IMR-90 (cell line): Measurements from ENCODE around the gene WBP2NL. TPM values are rescaled to one million over a fixed set of nuclear protein-coding genes. Genes with fewer than 3 reads are reported as not detected.
"Not testable (repeated sequence)": the region's sequence is repeated elsewhere in the genome, so short reads cannot be mapped to it uniquely, and the experiment has no call there.

Experiments used
- ATAC-seq: fragments of 200-7000 bp; cut with Tn5 transposase; 2 replicates; pipeline ENCODE4 v1.9.1; 2020; ENCODE audit warnings: low read depth, mild to moderate bottlenecking, moderate library complexity
- BruUV-seq: library from RNA; stranded (reverse); fragments of 400-500 nt; replicated peaks from 2 replicates; lab custom pipeline; 2021; lab: Mats Ljungman, UMichigan
- CTCF ChIA-PET: fragments of 300-600 bp; formaldehyde crosslinking; extraction: SDS; loops from one replicate; lab custom pipeline; 2021; ENCODE audit warnings: antibody characterized with exemption; lab: Yijun Ruan, JAX
- POLR2A ChIA-PET: fragments of 300-600 bp; sonication (Branson Sonifier 250); formaldehyde crosslinking; loops from one replicate; lab custom pipeline; 2022; ENCODE audit warnings: antibody characterized with exemption; ENCODE audit not compliant: unreplicated experiment; lab: Charles Lee
- DNase-seq: peaks from one replicate; pipeline ENCODE4 v3.0.0; 2013
- H2AFZ ChIP-seq: replicated peaks from 2 replicates; pipeline ENCODE3; 2013; ENCODE audit warnings: low read length, mild to moderate bottlenecking; ENCODE audit not compliant: poor library complexity
- H2AK5ac ChIP-seq: 2 replicates; pipeline ENCODE4 v1.6.1; 2013; ENCODE audit warnings: low read depth, low read length, inconsistent platforms
- H2AK9ac ChIP-seq: replicated peaks from 2 replicates; pipeline ENCODE3; 2013; ENCODE audit warnings: mild to moderate bottlenecking, low read depth, low read length, moderate library complexity; ENCODE audit not compliant: poor library complexity
- H2BK120ac ChIP-seq: 2 replicates; pipeline ENCODE4 v1.6.1; 2013; ENCODE audit warnings: low read depth, low read length, inconsistent platforms
- H2BK15ac ChIP-seq: 3 replicates; pipeline ENCODE4 v1.6.1; 2013; ENCODE audit warnings: low read depth, low read length, inconsistent platforms
- H2BK20ac ChIP-seq: 2 replicates; pipeline ENCODE4 v1.6.1; 2013; ENCODE audit warnings: low read depth, mild to moderate bottlenecking, inconsistent platforms, low read length, moderate library complexity
- H2BK5ac ChIP-seq: 2 replicates; pipeline ENCODE4 v1.6.1; 2013; ENCODE audit warnings: mild to moderate bottlenecking, low read depth, low read length, inconsistent platforms; ENCODE audit not compliant: poor library complexity, severe bottlenecking
- H3K14ac ChIP-seq: replicated peaks from 2 replicates; pipeline ENCODE4 v1.6.1; 2013; ENCODE audit warnings: low read depth, low read length, inconsistent platforms
- H3K18ac ChIP-seq: 2 replicates; pipeline ENCODE4 v1.6.1; 2013; ENCODE audit warnings: low read depth, low read length, control low read depth
- H3K23ac ChIP-seq: 2 replicates; pipeline ENCODE4 v1.6.1; 2013; ENCODE audit warnings: low read depth, low read length, inconsistent platforms
- H3K27ac ChIP-seq: 2 replicates; pipeline ENCODE4 v1.5.1; 2013; ENCODE audit warnings: mild to moderate bottlenecking, control low read depth, low read length; ENCODE audit not compliant: insufficient read depth
- H3K27me3 ChIP-seq: 2 replicates; pipeline ENCODE4 v1.6.1; 2013; ENCODE audit warnings: low read length; ENCODE audit not compliant: control insufficient read depth, insufficient read depth
- H3K36me3 ChIP-seq: 2 replicates; pipeline ENCODE4 v1.6.1; 2013; ENCODE audit warnings: low read length, mixed read lengths; ENCODE audit not compliant: control insufficient read depth, insufficient read depth
- H3K4ac ChIP-seq: 2 replicates; pipeline ENCODE4 v1.6.1; 2013; ENCODE audit warnings: low read depth, low read length, inconsistent platforms
- H3K4me1 ChIP-seq: 2 replicates; pipeline ENCODE4 v1.6.1; 2013; ENCODE audit warnings: low read length, mixed read lengths; ENCODE audit not compliant: control insufficient read depth, insufficient read depth
- H3K4me2 ChIP-seq: 2 replicates; pipeline ENCODE4 v1.6.1; 2013; ENCODE audit warnings: low read depth, mild to moderate bottlenecking, control low read depth, low read length, moderate library complexity
- H3K4me3 ChIP-seq: 2 replicates; pipeline ENCODE4 v1.5.1; 2013; ENCODE audit warnings: low read depth, mild to moderate bottlenecking, control low read depth, low read length, moderate library complexity; ENCODE audit not compliant: insufficient read depth
- H3K56ac ChIP-seq: 2 replicates; pipeline ENCODE4 v1.6.1; 2013; ENCODE audit warnings: low read length, inconsistent platforms; ENCODE audit not compliant: insufficient read depth; ENCODE audit errors: extremely low read depth
- H3K79me1 ChIP-seq, 2 experiments: 2 replicates each; pipeline ENCODE4 v1.6.1; 2013; ENCODE audit warnings: low read length in 2 of 2, inconsistent platforms in 1 of 2, low read depth in 1 of 2
- H3K9ac ChIP-seq: 2 replicates; pipeline ENCODE4 v1.6.1; 2013; ENCODE audit warnings: low read depth, low read length, control low read depth
- H3K9me1 ChIP-seq: 2 replicates; pipeline ENCODE4 v1.6.1; 2013; ENCODE audit warnings: low read length, inconsistent platforms; ENCODE audit not compliant: insufficient read depth
- H3K9me3 ChIP-seq: 2 replicates; pipeline ENCODE4 v1.6.1; 2013; ENCODE audit warnings: low read length; ENCODE audit not compliant: control insufficient read depth, insufficient read depth
- H4K20me1 ChIP-seq: 2 replicates; pipeline ENCODE4 v1.6.1; 2013; ENCODE audit warnings: low read length, inconsistent platforms; ENCODE audit not compliant: insufficient read depth
- H4K5ac ChIP-seq: 2 replicates; pipeline ENCODE4 v1.6.1; 2013; ENCODE audit warnings: mild to moderate bottlenecking, low read depth, low read length, control low read depth
- H4K8ac ChIP-seq, 2 experiments: 2 replicates each; pipeline ENCODE4 v1.6.1; 2013; ENCODE audit warnings: low read depth in 2 of 2, low read length in 2 of 2, control low read depth in 1 of 2, inconsistent platforms in 1 of 2
- H4K91ac ChIP-seq: 2 replicates; pipeline ENCODE4 v1.6.1; 2013; ENCODE audit warnings: low read depth, low read length, inconsistent platforms; ENCODE audit not compliant: insufficient read depth
- BHLHE40 ChIP-seq: fragments of 150-350 bp; IDR thresholded peaks from 2 replicates; pipeline ENCODE4 v1.6.1; 2016; ENCODE audit warnings: mild to moderate bottlenecking, low read depth, low read length
- MAZ ChIP-seq: IDR thresholded peaks from 2 replicates; pipeline ENCODE4 v1.6.1; 2012; ENCODE audit warnings: low read depth, mild to moderate bottlenecking, low read length, improper control_type of control experiment, moderate library complexity, borderline replicate concordance
- MXI1 ChIP-seq: IDR thresholded peaks from 2 replicates; pipeline ENCODE4 v1.6.1; 2012; ENCODE audit warnings: low read depth, mild to moderate bottlenecking, low read length, moderate library complexity, borderline replicate concordance
- WGBS, 2 experiments: methylation state at CpG; one replicate each; pipeline versions ENCODE4 v1.1.5 to v1.1.7; 2013; ENCODE audit warnings: missing lambda C conversion rate in 2 of 2; ENCODE audit not compliant: insufficient read length in 1 of 2; ENCODE audit errors: extremely low coverage in 2 of 2; 5-methylcytosine and 5-hydroxymethylcytosine counted together
- dilution Hi-C: fragments of 300-500 bp; cut with HindIII; formaldehyde crosslinking; loops from one replicate; pipeline ENCODE4 v1.14.3; 2018; ENCODE audit warnings: low sequenced_read_pairs; ENCODE audit not compliant: unreplicated experiment
- in situ Hi-C: fragments of 300-500 bp; cut with MboI; formaldehyde crosslinking; loops from 3 replicates; pipeline ENCODE4 v1.14.3; 2019; ENCODE audit warnings: low sequenced_read_pairs, inconsistent platforms, mixed read lengths
- intact Hi-C: fragments of 100-400 bp; cut with micrococcal nuclease; formaldehyde crosslinking; loops from 2 replicates; pipeline ENCODE4 v1.10.0; 2022
- polyA plus RNA-seq, 3 experiments: library from polyadenylated mRNA; depleted of rRNA; stranded (reverse); fragments of >200 nt; gene quantifications; 2 replicates each; pipeline ENCODE4 v1.2.3, GENCODE V29; 2012; ENCODE audit warnings: low replicate concordance in 1 of 3
- total RNA-seq: library from RNA; depleted of rRNA; stranded (reverse); fragments of >200 nt; gene quantifications from 2 replicates; pipeline ENCODE4 v1.2.3, GENCODE V29; 2012

Gene WBP2NL
- total and polyA plus RNA-seq, 2 of the 4 experiments (the other 2 are of a cell fraction): not detected

GRCh38 chr22:42070517-42071422 lies 72.2 kb downstream of the WBP2NL start, which contains the start of gene NAGA:
Gene NAGA (minus strand): TSS chr22:42070812. CDS start chr22:42070297, 515 bp downstream.
- no TSS peak for BruUV-seq
- Histone ChIP-seq H2BK15ac (peak within 1 kb of the TSS; percentile 32; the same call in 1 of the 3 replicates), H3K9ac (peak within 1 kb of the TSS; percentile 54), H2AK5ac (peak within 1 kb of the TSS; percentile 95), H2BK20ac (peak within 1 kb of the TSS; percentile 58), H3K9me3 (no peaks in the 10 kb centered on the region), H2BK5ac (peak within 1 kb of the TSS; percentile 77), H2BK120ac (peak within 1 kb of the TSS; percentile 78), H2AK9ac (peak within 1 kb of the TSS; percentile 96), H3K79me1 (peaks cover 15 to 54% of the 10 kb centered on the region in 2 experiments; a peak in 3 of 4 replicates), H4K91ac (peak within 1 kb of the TSS; percentile 88), H2AFZ (peak within 1 kb of the TSS; percentile 100), H3K27me3 (no peaks in the 10 kb centered on the region), H3K4me3 (peak within 1 kb of the TSS; percentile 50), H3K4me2 (peak within 1 kb of the TSS; percentile 90), H3K4ac (peak within 1 kb of the TSS; percentile 92), H4K20me1 (0 out of 2 replicates have a peak, but pooled peaks cover 4% of the 10 kb centered on the region), H3K4me1 (peaks cover 12% of the 10 kb centered on the region), H3K56ac (peak within 1 kb of the TSS; percentile 58), H4K8ac (peak within 1 kb of the TSS; percentile 81 to 97), H3K14ac (peak within 1 kb of the TSS; percentile 91), H4K5ac (peak within 1 kb of the TSS; percentile 15; the same call in 1 of the 2 replicates), H3K36me3 (peaks cover 13% of the 10 kb centered on the region), H3K27ac (peak within 1 kb of the TSS; percentile 65), H3K23ac (peak within 1 kb of the TSS; percentile 97; the same call in 1 of the 2 replicates), H3K9me1 (peaks cover 20% of the 10 kb centered on the region; the same call in 1 of the 2 replicates), H3K18ac (peak within 1 kb of the TSS; percentile 25; the same call in 1 of the 2 replicates)
- intact Hi-C loops: no loop called here
- WGBS, 2 experiments: 0% methylated on average over 25 of the region's 56 CpGs; no CpG with 5 or more reads in 1 of the 2 experiments
- peak; percentile 94 for DNase-seq
- dilution Hi-C loops: no loop called here
- ChIA-PET CTCF (interaction anchor here (1.9 kb wide), 1 partner anchor 20 kb away, joined by 6 read pairs; the partner anchor contains the start of gene NDUFA6), POLR2A (interaction anchor here (0.6 kb wide), 1 partner anchor 34 kb away, joined by 4 read pairs; no protein-coding TSS in a partner anchor)
- peak; percentile 97 for ATAC-seq
- peak; percentile 63; the same call in 1 of the 2 replicates for TF ChIP-seq MXI1
- TF ChIP-seq MAZ: peak; percentile 72; the same call in 1 of the 2 replicates
- TF ChIP-seq BHLHE40: no peak
- in situ Hi-C loops: no loop called here

- Histone ChIP-seq H3K79me1 (peaks cover 15 to 57% of the 10 kb centered on the region in 2 experiments; a peak in 3 of 4 replicates), H3K36me3 (peaks cover 13% of the 10 kb centered on the region), H3K4me1 (peaks cover 12% of the 10 kb centered on the region), H3K23ac (peak overlapping the region; percentile 53; the same call in 1 of the 2 replicates), H3K4ac (peak overlapping the region; percentile 92; the same call in 1 of the 2 replicates), H3K9me1 (peaks cover 20% of the 10 kb centered on the region; the same call in 1 of the 2 replicates), H2AK9ac (peak overlapping the region; percentile 26), H4K8ac (peak overlapping the region in 1 of 2 experiments; percentile 97; a peak in 2 of 4 replicates), H2BK5ac (peak overlapping the region; percentile 77), H3K4me2 (peak overlapping the region; percentile 67; the same call in 1 of the 2 replicates)
- H3K14ac ChIP-seq, H3K9ac ChIP-seq, in situ Hi-C loops, CTCF ChIA-PET, H2BK20ac ChIP-seq, H3K9me3 ChIP-seq, H3K4me3 ChIP-seq, DNase-seq, dilution Hi-C loops, H3K18ac ChIP-seq, H3K56ac ChIP-seq, BruUV-seq, POLR2A ChIA-PET, H4K5ac ChIP-seq, H3K27ac ChIP-seq, H3K27me3 ChIP-seq, H4K91ac ChIP-seq, intact Hi-C loops, H2AFZ ChIP-seq, H2BK120ac ChIP-seq, H2AK5ac ChIP-seq, H4K20me1 ChIP-seq, ATAC-seq, H2BK15ac ChIP-seq: not testable (repeated sequence)
- WGBS, 2 experiments: 58% methylated on average over 2 of the region's 7 CpGs; no CpG with 5 or more reads in 1 of the 2 experiments
Observed at GRCh38 chr22:42071508-42071907, 72.9 kb downstream of the WBP2NL start.
